Lower lobe of right lung (tissue), 2 donors: ENCODE measurements around the gene MRPL28. TPM values are rescaled to one million over a fixed set of nuclear protein-coding genes. Genes with fewer than 3 reads are reported as not detected.

Experiments
- ATAC-seq, 2 donors: fragments of 200-7000 bp; cut with Tn5 transposase; one replicate each; pipeline ENCODE4 v1.9.1; 2020 to 2022; ENCODE audit warnings: mild to moderate bottlenecking in 2 of 2, moderate library complexity in 2 of 2
- DNase-seq: peaks from one replicate; pipeline ENCODE4 v3.0.0-alpha.2; 2020
- H3K27ac ChIP-seq: fragments of 200-600 bp; one replicate; pipeline ENCODE4 v1.8.0; 2022
- H3K27me3 ChIP-seq: fragments of 200-600 bp; one replicate; pipeline ENCODE4 v1.8.0; 2022; ENCODE audit warnings: low read depth
- H3K36me3 ChIP-seq: fragments of 200-600 bp; one replicate; pipeline ENCODE4 v1.8.0; 2022; ENCODE audit warnings: mild to moderate bottlenecking
- H3K4me1 ChIP-seq: fragments of 200-600 bp; one replicate; pipeline ENCODE4 v1.8.0; 2022
- H3K4me3 ChIP-seq: fragments of 200-600 bp; one replicate; pipeline ENCODE4 v1.8.0; 2022; ENCODE audit warnings: mild to moderate bottlenecking
- H3K9me3 ChIP-seq: fragments of 200-600 bp; one replicate; pipeline ENCODE4 v1.8.0; 2022
- CTCF ChIP-seq: fragments of 200-600 bp; IDR thresholded peaks from one replicate; pipeline ENCODE4 v1.8.0; 2022; ENCODE audit warnings: antibody characterized with exemption, mild to moderate bottlenecking
- intact Hi-C: fragments of 100-400 bp; cut with DNase I; formaldehyde crosslinking; loops from one replicate; pipeline ENCODE4 v1.11.0; 2022
- total RNA-seq: library from RNA; stranded (reverse); fragmentation: NEBNext Ultra II Directional; extraction: Animal tissue kit (Norgen Biotek cat#: 25700); gene quantifications from one replicate; pipeline ENCODE4 v1.2.1, GENCODE V29; 2021
- donor health status: DM: no; HTN: yes; CAD: no; lungs with severe emphysema.

MRPL28 gene
- total RNA-seq, 1 donor from 2014 or later, result 43.4 TPM

- H3K36me3 ChIP-seq, result peaks cover under 1% of the 10 kb centered on the region
- no peak overlapping the region for H3K27ac ChIP-seq
- no peaks in the 10 kb centered on the region for H3K27me3 ChIP-seq
- H3K4me1 ChIP-seq, result peaks cover 53% of the 10 kb centered on the region
- TF ChIP-seq CTCF, result no peak
- H3K9me3 ChIP-seq, result no peaks in the 10 kb centered on the region
- H3K4me3 ChIP-seq, result no peak overlapping the region
- ATAC-seq, result no peak
- DNase-seq, result no peak
- intact Hi-C loops, result no loop called here
Measured at GRCh38 chr16:324201-324450, 46.2 kb downstream of the MRPL28 start.

- no peak for DNase-seq
- peaks cover 39% of the 10 kb centered on the region for H3K4me1 ChIP-seq
- H3K27me3 ChIP-seq, result no peaks in the 10 kb centered on the region
- peaks cover 11% of the 10 kb centered on the region for H3K36me3 ChIP-seq
- ATAC-seq, result no peak
- no peak for TF ChIP-seq CTCF
- H3K4me3 ChIP-seq, result no peak overlapping the region
- intact Hi-C loops, result no loop called here
- H3K27ac ChIP-seq, result no peak overlapping the region
- H3K9me3 ChIP-seq, result no peaks in the 10 kb centered on the region
Measured at GRCh38 chr16:322476-323143, 47.7 kb downstream of the MRPL28 start.

- H3K4me1 ChIP-seq, result peaks cover 28% of the 10 kb centered on the region
- ATAC-seq, result no peak
- no peak overlapping the region for H3K27ac ChIP-seq
- no peaks in the 10 kb centered on the region for H3K27me3 ChIP-seq
- no peaks in the 10 kb centered on the region for H3K9me3 ChIP-seq
- no peak for TF ChIP-seq CTCF
- intact Hi-C loops, result no loop called here
- no peak for DNase-seq
- H3K36me3 ChIP-seq, result peaks cover 11% of the 10 kb centered on the region
- no peak overlapping the region for H3K4me3 ChIP-seq
Measured at GRCh38 chr16:321532-321931, 48.8 kb downstream of the MRPL28 start.

- Histone ChIP-seq H3K9me3 (no peaks in the 10 kb centered on the region), H3K4me3 (no peak overlapping the region), H3K27ac (no peak overlapping the region), H3K27me3 (no peaks in the 10 kb centered on the region), H3K4me1 (peaks cover 16% of the 10 kb centered on the region), H3K36me3 (peaks cover 11% of the 10 kb centered on the region)
- TF ChIP-seq CTCF, result no peak
- ATAC-seq, result no peak
- DNase-seq, result no peak
- intact Hi-C loops, result no loop called here
Measured at GRCh38 chr16:320206-320605, 50.1 kb downstream of the MRPL28 start.

- no peaks in the 10 kb centered on the region for H3K27me3 ChIP-seq
- H3K4me1 ChIP-seq, result peaks cover 4% of the 10 kb centered on the region
- DNase-seq, result no peak
- no peak overlapping the region for H3K27ac ChIP-seq
- no peak for ATAC-seq
- H3K9me3 ChIP-seq, result no peaks in the 10 kb centered on the region
- intact Hi-C loops, result no loop called here
- peaks cover 23% of the 10 kb centered on the region for H3K36me3 ChIP-seq
- TF ChIP-seq CTCF, result no peak
- no peak overlapping the region for H3K4me3 ChIP-seq
Measured at GRCh38 chr16:318628-319027, 51.7 kb downstream of the MRPL28 start.

GRCh38 chr16:317583-317982 lies 52.8 kb downstream of the MRPL28 start:
- H3K9me3 ChIP-seq, result no peaks in the 10 kb centered on the region
- DNase-seq (no peak), ATAC-seq (no peak)
- no peak for TF ChIP-seq CTCF
- peaks cover 33% of the 10 kb centered on the region for H3K36me3 ChIP-seq
- intact Hi-C loops, result no loop called here
- no peak overlapping the region for H3K27ac ChIP-seq
- no peaks in the 10 kb centered on the region for H3K27me3 ChIP-seq
- peaks cover 4% of the 10 kb centered on the region for H3K4me1 ChIP-seq
- H3K4me3 ChIP-seq, result no peak overlapping the region
